ENCODE results near the gene HCN2.
"Not testable (repeated sequence)": the region's sequence is repeated elsewhere in the genome, so short reads cannot be mapped to it uniquely, and the experiment has no call there.

Gene HCN2

GRCh38 chr19:607301-608154, 17.8 kb downstream of the HCN2 start:
- no peak for DNase-seq

GRCh38 chr19:608155-609003, 18.7 kb downstream of the HCN2 start:
- no peak for DNase-seq

- DNase-seq: no peak
Observed at GRCh38 chr19:609004-609346, 19.3 kb downstream of the HCN2 start.

DNA sequence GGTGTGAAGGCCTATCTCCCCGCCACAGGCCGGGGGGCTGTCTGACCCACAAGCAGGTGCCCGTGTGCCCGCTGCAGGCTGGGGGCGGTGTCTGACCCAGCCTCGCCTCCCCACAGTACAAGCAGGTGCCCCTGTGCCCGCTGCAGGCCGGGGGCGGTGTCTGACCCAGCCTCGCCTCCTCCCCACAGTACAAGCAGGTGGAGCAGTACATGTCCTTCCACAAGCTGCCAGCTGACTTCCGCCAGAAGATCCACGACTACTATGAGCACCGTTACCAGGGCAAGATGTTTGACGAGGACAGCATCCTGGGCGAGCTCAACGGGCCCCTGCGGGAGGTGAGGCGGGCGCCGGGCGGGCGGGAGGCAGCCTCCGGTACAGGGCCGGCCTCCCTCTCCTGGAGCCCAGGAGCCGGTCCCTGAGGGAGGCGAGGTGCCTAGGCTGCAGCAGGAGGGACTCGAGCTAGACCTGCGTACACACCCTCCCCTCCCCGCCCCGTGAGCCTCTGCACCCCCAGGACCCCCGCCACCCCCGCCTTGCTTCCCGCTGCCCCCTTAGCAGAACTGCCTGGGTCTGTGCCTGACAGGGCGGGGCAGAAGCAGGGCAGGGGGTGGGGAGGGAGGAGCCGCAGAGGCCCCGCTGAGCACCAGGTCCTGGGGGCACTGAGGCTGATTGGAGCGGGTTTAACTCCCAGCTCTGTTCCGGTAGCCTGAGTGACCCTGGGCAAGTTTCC, 20.6 kb downstream of the HCN2 start:
- peak; percentile 45 for DNase-seq

DNA sequence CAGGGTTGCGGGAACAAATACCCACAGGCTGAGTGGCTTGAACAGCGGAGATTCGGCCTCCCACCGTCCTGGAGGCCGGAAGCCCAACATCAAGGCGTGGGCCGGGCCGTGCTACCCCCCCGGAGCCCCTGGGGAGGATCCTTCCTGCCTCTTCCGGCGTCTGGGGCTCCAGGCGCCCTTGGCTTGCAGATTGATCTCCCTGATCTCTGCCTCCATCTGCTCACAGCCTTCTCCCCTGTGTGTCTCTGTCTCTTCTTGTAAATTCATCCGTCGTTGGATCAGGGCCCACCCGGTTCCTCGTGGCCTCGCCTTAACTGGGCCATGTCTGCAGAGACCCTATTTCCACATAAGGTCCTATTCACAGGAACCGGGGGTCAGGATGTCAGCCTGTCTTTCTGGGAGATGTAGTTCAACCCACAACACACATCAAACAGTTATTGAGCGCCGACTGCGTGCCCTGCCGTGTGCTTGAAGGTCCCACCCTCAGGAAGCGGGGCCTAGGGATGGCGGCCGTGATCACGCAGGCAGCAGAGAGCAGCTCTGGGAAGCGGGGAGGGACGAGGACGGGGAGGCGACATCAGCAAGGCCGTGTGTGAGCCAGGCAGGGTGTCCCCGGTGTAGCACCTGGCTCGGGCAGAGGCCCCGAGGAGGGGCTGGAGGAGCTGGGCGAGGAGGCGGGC, 21.3 kb downstream of the HCN2 start:
- DNase-seq: peak; percentile 67

DNA sequence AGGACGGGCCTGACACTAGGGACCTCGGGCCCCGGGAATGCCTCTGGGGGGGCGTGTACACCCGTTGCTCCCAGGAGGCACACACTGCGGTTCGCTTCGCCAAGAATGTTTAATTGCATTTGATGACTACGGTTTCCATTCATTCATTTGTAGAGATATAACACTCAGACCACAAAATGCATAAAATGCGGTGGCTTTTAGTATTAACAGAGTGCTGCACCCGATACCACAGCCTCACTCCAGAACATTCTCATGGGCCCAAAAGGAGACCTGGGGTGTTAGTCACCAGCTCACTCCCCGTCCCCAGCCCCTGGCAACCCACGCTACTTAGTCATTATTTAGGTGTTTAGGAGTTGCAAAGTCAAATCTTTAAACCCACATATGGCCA, 21.8 kb downstream of the HCN2 start:
- DNase-seq: peak; percentile 90

DNA sequence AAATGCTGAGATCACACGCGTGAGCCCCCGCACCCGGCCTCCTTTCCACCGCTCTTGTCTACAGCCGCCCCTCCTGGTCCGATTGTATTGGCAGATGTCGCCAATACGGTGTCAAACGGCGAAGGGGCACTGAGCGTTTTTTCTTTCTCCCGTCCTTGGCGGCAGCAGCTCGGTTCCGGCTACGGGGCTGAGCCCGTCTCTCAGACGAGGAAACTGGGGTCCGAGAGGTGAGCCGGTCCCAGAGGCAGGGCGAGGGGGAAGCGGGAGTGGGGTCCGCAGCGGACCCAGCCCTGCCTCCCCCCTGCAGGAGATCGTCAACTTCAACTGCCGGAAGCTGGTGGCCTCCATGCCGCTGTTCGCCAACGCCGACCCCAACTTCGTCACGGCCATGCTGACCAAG, 23.3 kb downstream of the HCN2 start:
- no peak for DNase-seq

DNA sequence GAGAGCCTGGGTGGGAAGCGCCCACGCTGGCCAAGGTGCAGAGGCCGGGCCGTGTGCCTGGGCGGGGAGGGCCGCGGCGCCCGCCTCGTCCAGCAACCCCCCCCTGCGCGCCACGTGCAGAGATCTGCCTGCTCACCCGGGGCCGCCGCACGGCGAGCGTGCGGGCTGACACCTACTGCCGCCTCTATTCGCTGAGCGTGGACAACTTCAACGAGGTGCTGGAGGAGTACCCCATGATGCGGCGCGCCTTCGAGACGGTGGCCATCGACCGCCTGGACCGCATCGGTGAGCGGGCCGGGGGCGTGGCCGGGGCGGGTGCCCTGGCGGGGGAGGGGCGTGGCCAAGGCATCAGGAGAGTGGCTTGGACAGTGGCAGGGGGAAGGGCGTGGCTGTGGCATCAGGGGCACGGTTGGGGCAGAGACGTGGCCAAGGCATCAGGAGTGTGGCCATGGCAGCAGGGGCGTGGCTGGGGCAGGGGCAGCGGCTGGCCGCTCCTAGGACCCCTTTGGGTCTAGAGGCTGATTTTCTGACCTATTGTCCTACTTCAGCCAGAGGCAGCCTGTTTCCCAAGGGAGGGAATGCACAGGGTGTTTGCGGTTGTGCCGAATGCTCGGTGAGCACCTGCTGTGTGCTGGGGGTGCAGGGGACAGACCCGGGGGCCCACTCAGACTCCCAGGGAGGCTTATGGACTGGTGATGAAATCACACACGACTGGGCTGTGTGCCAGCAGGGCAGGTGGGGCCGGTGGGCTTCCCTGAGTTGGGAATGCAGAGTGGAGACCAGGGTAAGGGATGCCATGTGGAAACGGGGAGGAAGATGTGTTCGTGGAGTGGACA, 24.3 kb downstream of the HCN2 start:
- DNase-seq: no peak

- no peak for DNase-seq
Observed at GRCh38 chr19:615619-616018, 25.9 kb downstream of the HCN2 start.

GRCh38 chr19:616062-616700, 26.5 kb downstream of the HCN2 start:
- no peak for DNase-seq

DNA sequence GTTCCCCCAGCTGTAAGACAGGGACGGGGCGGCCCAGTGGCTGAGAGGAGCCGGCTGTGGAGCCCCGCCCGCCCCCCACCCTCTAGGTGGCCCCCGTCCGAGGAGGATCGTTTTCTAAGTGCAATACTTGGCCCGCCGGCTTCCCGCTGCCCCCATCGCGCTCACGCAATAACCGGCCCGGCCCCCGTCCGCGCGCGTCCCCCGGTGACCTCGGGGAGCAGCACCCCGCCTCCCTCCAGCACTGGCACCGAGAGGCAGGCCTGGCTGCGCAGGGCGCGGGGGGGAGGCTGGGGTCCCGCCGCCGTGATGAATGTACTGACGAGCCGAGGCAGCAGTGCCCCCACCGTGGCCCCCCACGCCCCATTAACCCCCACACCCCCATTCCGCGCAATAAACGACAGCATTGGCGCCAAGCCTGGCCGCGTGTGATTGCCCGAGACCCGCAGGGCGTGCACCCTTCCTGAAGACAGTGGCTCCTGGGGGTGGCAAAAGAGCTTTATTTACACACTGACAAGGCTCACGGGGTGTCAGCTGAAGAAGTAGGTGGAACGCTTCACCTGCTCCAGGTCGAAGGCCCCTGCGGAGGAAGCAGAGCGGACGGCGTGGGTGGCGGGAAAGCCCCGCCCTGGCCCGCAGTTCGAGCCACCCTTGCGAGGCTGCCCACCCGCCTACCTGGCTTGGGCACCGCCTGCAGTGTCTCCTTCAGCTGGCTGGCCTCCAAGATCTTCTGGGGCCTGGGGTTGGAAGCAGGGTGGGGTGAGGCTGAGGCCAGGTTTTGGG, 27.3 kb downstream of the HCN2 start:
- DNase-seq: no peak

- DNase-seq: no peak
Observed at GRCh38 chr19:617551-618246, 28.0 kb downstream of the HCN2 start.

GRCh38 chr19:618247-618619, 28.6 kb downstream of the HCN2 start:
- no peak for DNase-seq

DNA sequence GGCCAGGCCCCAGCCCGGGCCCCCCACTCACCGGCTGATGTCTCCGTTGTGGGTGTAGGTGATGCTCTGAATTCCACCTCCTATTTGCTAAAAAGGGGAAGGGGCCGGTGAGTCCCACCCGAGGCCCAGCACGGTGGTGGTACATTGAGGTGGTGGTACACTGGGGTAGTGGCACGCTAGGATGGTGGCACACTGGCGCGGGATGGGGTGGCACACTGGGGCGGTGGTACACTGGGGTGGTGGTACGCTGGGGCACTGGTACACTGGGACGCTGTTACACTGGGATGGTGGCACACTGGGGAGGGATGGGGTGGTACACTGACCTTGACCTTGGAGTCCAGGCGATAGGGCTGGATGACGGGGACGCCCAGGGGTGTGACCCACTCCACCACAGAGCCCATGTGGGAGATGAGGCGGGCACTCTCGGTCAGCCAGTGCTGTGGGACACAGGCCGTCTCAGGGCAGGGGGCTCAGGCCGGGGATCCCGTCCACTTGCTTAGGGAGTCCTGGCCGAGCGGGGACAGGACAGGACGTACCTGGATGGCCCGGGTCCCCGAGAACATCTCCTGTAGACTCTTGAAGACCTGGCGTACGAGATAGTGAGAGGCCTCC, 29.1 kb downstream of the HCN2 start:
- no peak for DNase-seq

DNA sequence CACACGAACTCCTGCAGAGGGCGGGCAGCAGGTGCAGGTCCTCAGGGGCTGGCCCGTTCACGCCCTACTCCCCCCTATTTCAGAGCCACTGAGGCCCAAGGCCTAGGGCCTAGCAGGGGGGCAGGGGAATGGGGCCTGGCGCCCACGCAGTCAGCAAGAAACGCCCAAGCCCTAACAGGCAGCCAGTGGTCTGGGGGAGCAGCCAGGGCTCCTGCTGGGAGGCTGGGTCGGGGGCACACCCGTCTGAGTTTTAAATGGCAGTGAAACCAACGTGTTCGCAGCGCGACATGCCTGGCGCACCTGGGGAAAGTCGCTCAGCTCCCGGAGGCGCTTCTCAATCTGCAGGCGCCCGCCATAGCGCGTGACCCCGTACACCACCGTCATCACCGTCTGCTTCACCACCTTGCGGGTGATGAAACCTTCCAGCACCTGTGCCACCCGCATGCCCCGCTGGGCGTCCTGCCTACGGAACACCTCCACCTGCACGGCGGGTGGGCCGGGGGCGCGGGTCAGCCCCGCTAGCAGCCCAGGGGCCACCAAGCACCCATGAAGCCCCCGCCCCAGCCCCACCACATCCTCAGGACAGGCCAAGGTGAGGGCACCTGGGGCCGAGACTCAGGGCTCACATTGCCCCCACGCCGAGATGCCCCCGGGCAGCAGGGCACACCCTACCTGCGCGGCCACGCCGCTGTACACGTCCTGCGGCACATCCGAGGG, 29.8 kb downstream of the HCN2 start:
- DNase-seq: no peak

GRCh38 chr19:620166-620862, 30.6 kb downstream of the HCN2 start:
- DNase-seq: no peak

GRCh38 chr19:621191-621590, 31.5 kb downstream of the HCN2 start:
- not testable (repeated sequence) for DNase-seq

DNA sequence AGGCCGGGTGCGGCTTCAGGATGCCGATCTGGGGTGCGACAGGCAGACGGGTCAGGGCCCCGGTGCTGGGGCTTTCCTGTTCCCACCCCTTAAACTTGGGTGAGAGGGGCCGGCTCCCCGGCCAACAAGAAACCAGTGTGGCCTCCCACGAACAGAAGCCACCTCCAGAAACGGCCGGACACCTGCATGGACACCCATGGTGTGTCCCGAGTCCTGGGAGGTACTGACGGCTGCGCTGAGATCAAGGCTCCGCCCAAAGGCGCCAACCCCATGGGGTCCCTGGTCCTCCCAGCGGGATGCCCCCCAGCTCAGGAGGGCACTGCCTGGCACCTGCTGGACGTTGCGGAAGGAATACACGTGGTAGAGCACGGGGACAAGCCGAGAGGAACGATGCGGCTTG, 32.1 kb downstream of the HCN2 start:
- no peak for DNase-seq

Data from stimulated activated CD4-positive, alpha-beta T cell treated with anti-CD3 and anti-CD28 coated beads, Interleukin-1b, Interleukin-23, amount 100 ng/mL, for 48 hours (primary cell).